Measurements from ENCODE around the gene CBX8.

The CBX8 gene

GRCh38 chr17:79824234-79824633 is 27.4 kb upstream of the CBX8 start:
- no peaks in the 10 kb centered on the region for H3K79me2 ChIP-seq (ENCODE audit: insufficient read depth, low read length)
- ATAC-seq (ENCODE audit: insufficient read depth, low read depth) = no peak

GRCh38 chr17:79822583-79823124 is 25.8 kb upstream of the CBX8 start:
- no peak overlapping the region for H3K27ac ChIP-seq (ENCODE audit: low read length)
- no peak for DNase-seq
- no peak overlapping the region for H2AFZ ChIP-seq (ENCODE audit: low read depth, low read length)
- H3K4me1 ChIP-seq (ENCODE audit: insufficient read depth, low read length) = no peaks in the 10 kb centered on the region
- no peaks in the 10 kb centered on the region for H3K79me2 ChIP-seq (ENCODE audit: insufficient read depth, low read length)
- no peak for ATAC-seq (ENCODE audit: insufficient read depth, low read depth)
- H4K20me1 ChIP-seq (ENCODE audit: insufficient read depth, low read length) = 0 out of 2 replicates have a peak, but pooled peaks cover 2% of the 10 kb centered on the region
- no peak for TF ChIP-seq EZH2 (IDR thresholded peaks at IDR 0.05; ENCODE audit: borderline replicate concordance, low read depth, low read length, severe bottlenecking)
- H3K27me3 ChIP-seq (ENCODE audit: insufficient read depth, low read length, poor library complexity) = no peaks in the 10 kb centered on the region
- no peak overlapping the region for H3K4me2 ChIP-seq (ENCODE audit: insufficient read depth, low read length)
- no peaks in the 10 kb centered on the region for H3K9me3 ChIP-seq (ENCODE audit: insufficient read depth, low read length, severe bottlenecking)
- H3K36me3 ChIP-seq (ENCODE audit: insufficient read depth, low read length) = no peaks in the 10 kb centered on the region
- no peak overlapping the region for H3K4me3 ChIP-seq (ENCODE audit: low read depth in 1 of 2, low read length in 2 of 2)
- no peak overlapping the region for H3K9ac ChIP-seq (ENCODE audit: low read depth, low read length)

More at GRCh38 chr17:79824234-79824633, 27.4 kb upstream of the CBX8 start:
- Histone ChIP-seq H2AFZ (ENCODE audit: low read depth, low read length) (no peak overlapping the region), H3K9me3 (ENCODE audit: insufficient read depth, low read length, severe bottlenecking) (no peaks in the 10 kb centered on the region), H4K20me1 (ENCODE audit: insufficient read depth, low read length) (0 out of 2 replicates have a peak, but pooled peaks cover 2% of the 10 kb centered on the region), H3K4me3 (ENCODE audit: low read depth in 1 of 2, low read length in 2 of 2) (no peak overlapping the region), H3K9ac (ENCODE audit: low read depth, low read length) (no peak overlapping the region), H3K27me3 (ENCODE audit: insufficient read depth, low read length, poor library complexity) (no peaks in the 10 kb centered on the region), H3K4me1 (ENCODE audit: insufficient read depth, low read length) (no peaks in the 10 kb centered on the region), H3K27ac (ENCODE audit: low read length) (no peak overlapping the region), H3K36me3 (ENCODE audit: insufficient read depth, low read length) (no peaks in the 10 kb centered on the region), H3K4me2 (ENCODE audit: insufficient read depth, low read length) (no peak overlapping the region)
- DNase-seq = no peak
- TF ChIP-seq EZH2 (IDR thresholded peaks at IDR 0.05; ENCODE audit: borderline replicate concordance, low read depth, low read length, severe bottlenecking) (no peak), CTCF (IDR thresholded peaks at IDR 0.05; ENCODE audit: borderline replicate concordance, extremely low read depth, low read length, poor library complexity, severe bottlenecking) (no peak)

- H3K27ac ChIP-seq (ENCODE audit: low read length) = no peak overlapping the region
- no peak overlapping the region for H3K9ac ChIP-seq (ENCODE audit: low read depth, low read length)
- H3K27me3 ChIP-seq (ENCODE audit: insufficient read depth, low read length, poor library complexity) = no peaks in the 10 kb centered on the region
- H4K20me1 ChIP-seq (ENCODE audit: insufficient read depth, low read length) = no peaks in the 10 kb centered on the region
- no peak overlapping the region for H3K4me3 ChIP-seq (ENCODE audit: low read depth in 1 of 2, low read length in 2 of 2)
- no peak for DNase-seq
- no peaks in the 10 kb centered on the region for H3K79me2 ChIP-seq (ENCODE audit: insufficient read depth, low read length)
- no peaks in the 10 kb centered on the region for H3K9me3 ChIP-seq (ENCODE audit: insufficient read depth, low read length, severe bottlenecking)
- no peak for ATAC-seq (ENCODE audit: insufficient read depth, low read depth)
- no peak overlapping the region for H3K4me2 ChIP-seq (ENCODE audit: insufficient read depth, low read length)
- TF ChIP-seq CTCF (IDR thresholded peaks at IDR 0.05; ENCODE audit: borderline replicate concordance, extremely low read depth, low read length, poor library complexity, severe bottlenecking) = no peak
- TF ChIP-seq EZH2 (IDR thresholded peaks at IDR 0.05; ENCODE audit: borderline replicate concordance, low read depth, low read length, severe bottlenecking) = no peak
- no peaks in the 10 kb centered on the region for H3K4me1 ChIP-seq (ENCODE audit: insufficient read depth, low read length)
- no peaks in the 10 kb centered on the region for H3K36me3 ChIP-seq (ENCODE audit: insufficient read depth, low read length)
- no peak overlapping the region for H2AFZ ChIP-seq (ENCODE audit: low read depth, low read length)
Observed at GRCh38 chr17:79821331-79822095, 24.6 kb upstream of the CBX8 start.

- Histone ChIP-seq H3K4me2 (ENCODE audit: insufficient read depth, low read length) (no peak overlapping the region), H3K27me3 (ENCODE audit: insufficient read depth, low read length, poor library complexity) (no peaks in the 10 kb centered on the region)
- no peak for ATAC-seq (ENCODE audit: insufficient read depth, low read depth)
Observed at GRCh38 chr17:79820959-79821330, 24.1 kb upstream of the CBX8 start.

More at GRCh38 chr17:79820959-79821330, 24.1 kb upstream of the CBX8 start:
- Histone ChIP-seq H3K27ac (ENCODE audit: low read length) (no peak overlapping the region), H3K79me2 (ENCODE audit: insufficient read depth, low read length) (no peaks in the 10 kb centered on the region), H2AFZ (ENCODE audit: low read depth, low read length) (no peak overlapping the region), H3K9me3 (ENCODE audit: insufficient read depth, low read length, severe bottlenecking) (no peaks in the 10 kb centered on the region), H4K20me1 (ENCODE audit: insufficient read depth, low read length) (no peaks in the 10 kb centered on the region), H3K36me3 (ENCODE audit: insufficient read depth, low read length) (no peaks in the 10 kb centered on the region), H3K9ac (ENCODE audit: low read depth, low read length) (no peak overlapping the region), H3K4me3 (ENCODE audit: low read depth in 1 of 2, low read length in 2 of 2) (no peak overlapping the region), H3K4me1 (ENCODE audit: insufficient read depth, low read length) (no peaks in the 10 kb centered on the region)
- TF ChIP-seq CTCF (IDR thresholded peaks at IDR 0.05; ENCODE audit: borderline replicate concordance, extremely low read depth, low read length, poor library complexity, severe bottlenecking) (no peak), EZH2 (IDR thresholded peaks at IDR 0.05; ENCODE audit: borderline replicate concordance, low read depth, low read length, severe bottlenecking) (no peak)
- DNase-seq = no peak

Data from DND-41 (cell line).